Measurements from ENCODE around the gene IVL. TPM values are rescaled to one million over a fixed set of nuclear protein-coding genes. Genes with fewer than 3 reads are reported as not detected.

Gene IVL
- total RNA-seq, 3 donors from 2014 or later = not detected

DNA sequence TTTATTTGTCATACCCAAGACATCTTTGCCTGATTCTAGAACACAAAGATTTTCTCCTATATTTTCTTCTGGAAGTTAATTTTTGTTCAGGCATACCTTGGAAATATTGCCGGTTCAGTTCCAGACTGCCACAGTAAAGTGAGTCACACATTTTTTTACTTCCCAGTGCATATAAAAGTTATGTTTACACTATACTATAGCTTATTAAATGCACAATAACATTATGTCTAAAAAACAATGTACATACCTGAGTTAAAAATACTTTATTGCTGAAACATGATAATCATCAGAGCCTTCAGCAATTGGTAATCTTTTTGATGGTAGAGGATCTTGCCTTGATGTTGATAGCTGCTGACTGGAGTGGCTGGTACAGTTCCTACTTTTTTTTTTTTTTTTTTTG, 20.2 kb upstream of the IVL start:
- Histone ChIP-seq H3K36me3 (ENCODE audit: low read depth) (no peaks in the 10 kb centered on the region), H3K9me3 (no peaks in the 10 kb centered on the region), H3K4me3 (no peak overlapping the region), H3K4me1 (ENCODE audit: low read depth) (no peaks in the 10 kb centered on the region)
- TF ChIP-seq, protein P1, sequence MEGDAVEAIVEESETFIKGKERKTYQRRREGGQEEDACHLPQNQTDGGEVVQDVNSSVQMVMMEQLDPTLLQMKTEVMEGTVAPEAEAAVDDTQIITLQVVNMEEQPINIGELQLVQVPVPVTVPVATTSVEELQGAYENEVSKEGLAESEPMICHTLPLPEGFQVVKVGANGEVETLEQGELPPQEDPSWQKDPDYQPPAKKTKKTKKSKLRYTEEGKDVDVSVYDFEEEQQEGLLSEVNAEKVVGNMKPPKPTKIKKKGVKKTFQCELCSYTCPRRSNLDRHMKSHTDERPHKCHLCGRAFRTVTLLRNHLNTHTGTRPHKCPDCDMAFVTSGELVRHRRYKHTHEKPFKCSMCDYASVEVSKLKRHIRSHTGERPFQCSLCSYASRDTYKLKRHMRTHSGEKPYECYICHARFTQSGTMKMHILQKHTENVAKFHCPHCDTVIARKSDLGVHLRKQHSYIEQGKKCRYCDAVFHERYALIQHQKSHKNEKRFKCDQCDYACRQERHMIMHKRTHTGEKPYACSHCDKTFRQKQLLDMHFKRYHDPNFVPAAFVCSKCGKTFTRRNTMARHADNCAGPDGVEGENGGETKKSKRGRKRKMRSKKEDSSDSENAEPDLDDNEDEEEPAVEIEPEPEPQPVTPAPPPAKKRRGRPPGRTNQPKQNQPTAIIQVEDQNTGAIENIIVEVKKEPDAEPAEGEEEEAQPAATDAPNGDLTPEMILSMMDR (IDR thresholded peaks at IDR 0.05) = no peak
- DNase-seq = no peak
- intact Hi-C loops (cut with DNase I, micrococcal nuclease) = no loop called here
- no peak for ATAC-seq

DNA sequence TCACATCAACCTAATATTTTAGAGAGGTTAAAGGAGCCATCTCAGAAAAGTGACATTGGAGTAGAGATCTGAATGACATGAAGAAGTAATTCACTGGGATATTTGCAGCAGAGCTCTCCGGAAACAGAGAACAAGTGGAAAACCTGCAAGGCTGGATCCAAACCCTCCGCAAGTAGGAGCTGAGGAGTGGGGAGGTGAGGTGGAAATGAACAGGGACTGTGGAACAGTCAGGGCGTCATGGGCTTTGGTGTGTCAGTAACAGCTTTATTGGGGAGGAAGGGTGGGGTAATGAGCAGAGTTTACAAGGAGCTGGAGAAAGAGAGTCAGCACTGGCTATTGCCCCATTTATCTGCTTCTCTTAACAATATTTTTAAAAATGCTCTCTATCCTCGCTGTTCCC, 9.3 kb upstream of the IVL start:
- intact Hi-C loops (cut with DNase I, micrococcal nuclease) = no loop called here
- DNase-seq (no peak), ATAC-seq (no peak)
- Histone ChIP-seq H3K36me3 (ENCODE audit: low read depth) (no peaks in the 10 kb centered on the region), H3K4me1 (ENCODE audit: low read depth) (no peaks in the 10 kb centered on the region), H3K9me3 (no peaks in the 10 kb centered on the region), H3K4me3 (no peak overlapping the region)
- TF ChIP-seq, protein P1 (IDR thresholded peaks at IDR 0.05) = no peak

DNA sequence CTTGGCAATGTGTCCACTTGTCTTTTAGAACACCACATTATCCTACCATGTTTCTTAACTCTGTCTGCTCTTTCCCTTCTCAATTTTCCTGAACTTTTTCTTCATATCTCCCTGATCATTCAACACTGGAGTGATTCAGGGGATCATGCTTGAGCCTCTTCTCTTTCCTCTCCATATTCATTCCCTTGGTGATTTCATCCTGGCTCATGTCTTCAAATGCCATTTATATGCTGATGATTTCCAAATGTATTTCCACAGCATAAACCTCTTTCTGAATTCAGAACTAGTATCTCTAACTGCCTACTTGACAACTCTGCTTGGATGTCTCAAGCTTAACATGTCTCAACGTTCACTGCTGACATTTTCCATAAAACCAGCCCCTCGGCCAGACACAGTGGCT, 8.5 kb upstream of the IVL start:
- Histone ChIP-seq H3K9me3 (no peaks in the 10 kb centered on the region), H3K36me3 (ENCODE audit: low read depth) (no peaks in the 10 kb centered on the region), H3K4me3 (no peak overlapping the region), H3K4me1 (ENCODE audit: low read depth) (no peaks in the 10 kb centered on the region)
- TF ChIP-seq, protein P1 (IDR thresholded peaks at IDR 0.05) = no peak
- no peak for DNase-seq
- no peak for ATAC-seq
- intact Hi-C loops (cut with DNase I, micrococcal nuclease) = no loop called here

DNA sequence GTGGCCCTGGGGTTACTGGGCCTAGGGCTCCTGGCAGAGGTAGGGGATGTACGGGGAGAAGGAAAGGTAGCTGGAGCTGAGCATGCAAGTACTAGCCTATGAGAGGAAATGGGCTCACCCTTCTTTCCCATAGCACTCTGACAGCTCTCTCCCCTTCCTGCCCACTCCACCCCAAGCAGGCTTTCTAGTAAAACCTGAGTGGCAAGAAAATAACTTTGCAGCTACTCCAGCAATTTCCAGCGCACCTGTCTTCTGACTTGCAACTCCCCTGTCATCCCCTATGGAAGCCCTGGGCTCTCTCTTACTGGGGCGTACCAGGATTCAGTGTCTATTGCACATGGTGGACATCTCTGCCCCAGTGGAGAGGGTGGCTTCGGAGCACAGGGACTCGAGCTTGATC, 6.7 kb upstream of the IVL start:
- TF ChIP-seq, protein P1 (IDR thresholded peaks at IDR 0.05) = no peak
- Histone ChIP-seq H3K4me1 (ENCODE audit: low read depth) (no peaks in the 10 kb centered on the region), H3K36me3 (ENCODE audit: low read depth) (no peaks in the 10 kb centered on the region), H3K9me3 (no peaks in the 10 kb centered on the region), H3K4me3 (no peak overlapping the region)
- intact Hi-C loops (cut with DNase I, micrococcal nuclease) = no loop called here
- no peak for ATAC-seq
- no peak for DNase-seq

DNA sequence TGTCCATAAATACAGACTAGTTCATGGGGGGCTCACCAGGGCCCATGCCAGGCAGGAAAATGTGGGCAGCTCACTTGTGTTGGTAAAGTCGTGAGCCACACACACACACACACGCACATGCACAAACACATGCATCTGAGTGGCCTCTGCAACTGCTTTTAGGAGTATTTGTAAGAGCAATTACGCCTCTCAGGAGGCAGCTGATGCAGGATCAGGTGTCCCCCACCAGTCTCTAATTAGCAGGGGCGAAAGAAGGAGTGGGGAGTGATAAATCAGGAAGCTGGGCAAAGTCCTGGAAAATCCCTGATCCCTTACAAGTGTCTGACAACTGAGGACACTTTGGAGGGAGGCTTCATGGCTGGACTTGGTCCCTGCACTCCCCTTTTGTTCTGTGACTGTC, 5.7 kb upstream of the IVL start:
- Histone ChIP-seq H3K36me3 (ENCODE audit: low read depth) (no peaks in the 10 kb centered on the region), H3K4me3 (no peak overlapping the region), H3K4me1 (ENCODE audit: low read depth) (no peaks in the 10 kb centered on the region), H3K9me3 (no peaks in the 10 kb centered on the region)
- no peak for ATAC-seq
- TF ChIP-seq, protein P1 (IDR thresholded peaks at IDR 0.05) = no peak
- intact Hi-C loops (cut with DNase I, micrococcal nuclease) = no loop called here
- no peak for DNase-seq
